WTC11 (cell line): Measurements from ENCODE around the gene HDAC10. TPM values are rescaled to one million over a fixed set of nuclear protein-coding genes. Genes with fewer than 3 reads are reported as not detected.
A peak's percentile ranks its signal among the peaks of the same experiment; 100 is the strongest.

Source experiments
- ATAC-seq: fragments of 200-7000 bp; cut with Tn5 transposase; 2 replicates; pipeline ENCODE4 v1.10.0; 2021; ENCODE audit warnings: mild to moderate bottlenecking, moderate library complexity
- CTCF ChIA-PET: fragments of 300-600 bp; sonication (Branson Sonifier 250); formaldehyde crosslinking; loops from one replicate; lab custom pipeline; 2021; ENCODE audit warnings: antibody characterized with exemption; lab: Charles Lee
- POLR2A ChIA-PET: fragments of 350-600 bp; sonication (Branson Sonifier 250); formaldehyde crosslinking; loops from one replicate; lab custom pipeline; 2021; ENCODE audit warnings: antibody characterized with exemption; lab: Charles Lee
- DNase-seq: peaks from one replicate; pipeline ENCODE4 v3.0.0; 2021; ENCODE audit warnings: low spot score
- H3K27ac Mint-ChIP-seq: 2 replicates; pipeline ENCODE4 v1.8.0; 2021; ENCODE audit warnings: mixed read lengths
- H3K27me3 Mint-ChIP-seq: 2 replicates; pipeline ENCODE4 v1.8.0; 2021; ENCODE audit warnings: low read depth, mild to moderate bottlenecking, moderate library complexity, mixed read lengths
- H3K36me3 Mint-ChIP-seq: 2 replicates; pipeline ENCODE4 v1.8.0; 2021; ENCODE audit warnings: mixed read lengths
- H3K4me1 Mint-ChIP-seq: 2 replicates; pipeline ENCODE4 v1.8.0; 2022; ENCODE audit warnings: mixed read lengths
- H3K4me3 Mint-ChIP-seq: 2 replicates; pipeline ENCODE4 v1.8.0; 2021; ENCODE audit warnings: mild to moderate bottlenecking, moderate library complexity, mixed read lengths
- H3K9me3 Mint-ChIP-seq: 2 replicates; pipeline ENCODE4 v1.8.0; 2021; ENCODE audit warnings: mixed read lengths
- ATF1 ChIP-seq: sonication (generic); formaldehyde crosslinking; IDR thresholded peaks from 2 replicates; pipeline ENCODE4 v1.8.1; 2023; ENCODE audit warnings: mild to moderate bottlenecking, moderate library complexity, missing genetic modification reagents
- ATF6 ChIP-seq: sonication (generic); formaldehyde crosslinking; IDR thresholded peaks from 2 replicates; pipeline ENCODE4 v1.8.1; 2023; ENCODE audit warnings: mild to moderate bottlenecking, missing genetic modification reagents
- CREM ChIP-seq: sonication (generic); formaldehyde crosslinking; IDR thresholded peaks from 2 replicates; pipeline ENCODE4 v1.8.1; 2022; ENCODE audit warnings: mild to moderate bottlenecking, missing genetic modification reagents, moderate library complexity
- E2F5 ChIP-seq: sonication (generic); formaldehyde crosslinking; IDR thresholded peaks from 2 replicates; pipeline ENCODE4 v1.8.1; 2022; ENCODE audit warnings: mild to moderate bottlenecking, moderate library complexity, missing genetic modification reagents
- ELF4 ChIP-seq: sonication (generic); formaldehyde crosslinking; IDR thresholded peaks from 2 replicates; pipeline ENCODE4 v1.8.1; 2022; ENCODE audit warnings: low read depth, mild to moderate bottlenecking, moderate library complexity, missing genetic modification reagents
- FOXJ3 ChIP-seq: sonication (generic); formaldehyde crosslinking; IDR thresholded peaks from 2 replicates; pipeline ENCODE4 v1.9.0; 2021; ENCODE audit warnings: missing genetic modification reagents, mild to moderate bottlenecking, borderline replicate concordance
- FOXP1 ChIP-seq: sonication (generic); formaldehyde crosslinking; IDR thresholded peaks from 2 replicates; pipeline ENCODE4 v1.8.0; 2022; ENCODE audit warnings: missing genetic modification reagents, mild to moderate bottlenecking, moderate library complexity, borderline replicate concordance
- HMGXB4 ChIP-seq: sonication (generic); formaldehyde crosslinking; IDR thresholded peaks from 2 replicates; pipeline ENCODE4 v1.8.1; 2023; ENCODE audit warnings: mild to moderate bottlenecking, moderate library complexity, missing genetic modification reagents
- JAZF1 ChIP-seq: fragments of 250-450 bp; sonication (Bioruptor Pico); IDR thresholded peaks from 2 replicates; pipeline ENCODE4 v1.9.0; 2021; ENCODE audit warnings: moderate library complexity, mild to moderate bottlenecking, inconsistent platforms
- MLX ChIP-seq: sonication (generic); formaldehyde crosslinking; IDR thresholded peaks from 2 replicates; pipeline ENCODE4 v1.8.1; 2023; ENCODE audit warnings: mild to moderate bottlenecking, missing genetic modification reagents, moderate library complexity
- NFE2L1 ChIP-seq: sonication (generic); formaldehyde crosslinking; IDR thresholded peaks from 2 replicates; pipeline ENCODE4 v1.8.1; 2023; ENCODE audit warnings: missing genetic modification reagents
- STAT6 ChIP-seq: sonication (generic); formaldehyde crosslinking; conservative IDR thresholded peaks from 2 replicates; pipeline ENCODE4 v1.8.1; 2023; ENCODE audit warnings: mild to moderate bottlenecking, low read depth, missing genetic modification reagents, moderate library complexity
- TCF7 ChIP-seq: sonication (generic); formaldehyde crosslinking; IDR thresholded peaks from 2 replicates; pipeline ENCODE4 v1.8.0; 2022; ENCODE audit warnings: mild to moderate bottlenecking, low read depth, missing genetic modification reagents, moderate library complexity
- USF1 ChIP-seq: sonication (generic); formaldehyde crosslinking; IDR thresholded peaks from 2 replicates; pipeline ENCODE4 v1.8.0; 2022; ENCODE audit warnings: mild to moderate bottlenecking, missing genetic modification reagents
- USF2 ChIP-seq: sonication (generic); formaldehyde crosslinking; IDR thresholded peaks from 2 replicates; pipeline ENCODE4 v1.8.1; 2023; ENCODE audit warnings: mild to moderate bottlenecking, missing genetic modification reagents, moderate library complexity
- ZNF219 ChIP-seq: sonication (generic); formaldehyde crosslinking; IDR thresholded peaks from 2 replicates; pipeline ENCODE4 v1.8.0; 2023; ENCODE audit warnings: missing genetic modification reagents, mild to moderate bottlenecking, borderline replicate concordance
- ZNF263 ChIP-seq: sonication (generic); formaldehyde crosslinking; IDR thresholded peaks from 2 replicates; pipeline ENCODE4 v1.8.1; 2022; ENCODE audit warnings: low read depth, mild to moderate bottlenecking, moderate library complexity, missing genetic modification reagents
- ZNF317 ChIP-seq: sonication (generic); formaldehyde crosslinking; IDR thresholded peaks from 2 replicates; pipeline ENCODE4 v1.8.1; 2023; ENCODE audit warnings: low read depth, mild to moderate bottlenecking, moderate library complexity, missing genetic modification reagents, borderline replicate concordance
- ZNF425 ChIP-seq: fragments of 250-450 bp; sonication (Bioruptor Pico); conservative IDR thresholded peaks from 2 replicates; pipeline ENCODE4 v1.9.0; 2021; ENCODE audit warnings: mild to moderate bottlenecking
- ZNF512 ChIP-seq: sonication (generic); formaldehyde crosslinking; IDR thresholded peaks from 2 replicates; pipeline ENCODE4 v1.8.1; 2022; ENCODE audit warnings: missing genetic modification reagents, borderline replicate concordance
- total RNA-seq: library from RNA; stranded (reverse); gene quantifications from 3 replicates; pipeline ENCODE4 v1.2.3, GENCODE V29; 2021

Gene HDAC10
- total RNA-seq, 1 experiment from 2014 or later = 40.9 TPM

GRCh38 chr22:50299785-50300619 is 48.9 kb upstream of the HDAC10 start:
- Mint-ChIP-seq H3K9me3 (no peaks in the 10 kb centered on the region), H3K4me1 (peaks cover 30% of the 10 kb centered on the region), H3K27ac (no peak overlapping the region), H3K27me3 (no peaks in the 10 kb centered on the region), H3K4me3 (peak overlapping the region; percentile 43; the same call in 1 of the 2 replicates), H3K36me3 (no peaks in the 10 kb centered on the region)
- CTCF ChIA-PET = interaction anchor here (0.5 to 2.6 kb wide), 11 partner anchors 9 to 269 kb away, joined by 3 to 18 read pairs (median 4); partner anchors contain the start of genes DENND6B and HDAC10
- DNase-seq = peak; percentile 85
- POLR2A ChIA-PET = no interaction called here
- ATAC-seq = peak; percentile 82
- no peak for TF ChIP-seq MLX (CRISPR knock-in tag)
- TF ChIP-seq ELF4 = 0 out of 2 replicates have a peak, but pooled peaks have one; percentile 52
- TF ChIP-seq CREM = no peak
- peak; percentile 13; the same call in 1 of the 2 replicates for TF ChIP-seq ZNF219 (CRISPR knock-in tag)
- TF ChIP-seq TCF7 (CRISPR knock-in tag) = 0 out of 2 replicates have a peak, but pooled peaks have one; percentile 41
- TF ChIP-seq STAT6 = no peak
- TF ChIP-seq ZNF512 (CRISPR knock-in tag) = no peak
- no peak for TF ChIP-seq ATF1
- no peak for TF ChIP-seq ZNF425 (CRISPR knock-in tag)
- TF ChIP-seq USF2 (CRISPR knock-in tag) = peak; percentile 59; the same call in 1 of the 2 replicates
- no peak for TF ChIP-seq ATF6
- peak; percentile 55; the same call in 1 of the 2 replicates for TF ChIP-seq FOXP1
- TF ChIP-seq ZNF263 (CRISPR knock-in tag) = no peak
- TF ChIP-seq FOXJ3 (CRISPR knock-in tag) = no peak
- 0 out of 2 replicates have a peak, but pooled peaks have one; percentile 40 for TF ChIP-seq USF1 (CRISPR knock-in tag)
- TF ChIP-seq HMGXB4 (CRISPR knock-in tag) = no peak
- TF ChIP-seq JAZF1 (CRISPR knock-in tag) = no peak
- TF ChIP-seq ZNF317 = no peak
- TF ChIP-seq NFE2L1 = no peak
- no peak; the same call in 1 of the 2 replicates for TF ChIP-seq E2F5 (CRISPR knock-in tag)
